NT2/D1 (cell line): ENCODE data around the gene IGSF9B.

Experiments used
- YY1 ChIP-seq: IDR thresholded peaks from 2 replicates; pipeline ENCODE4 v1.6.1; 2011; ENCODE audit not compliant: insufficient read length, insufficient read depth
- ZNF274 ChIP-seq: IDR thresholded peaks from 2 replicates; pipeline ENCODE4 v1.6.1; 2011; ENCODE audit warnings: mild to moderate bottlenecking, low read depth, low read length

GRCh38 chr11:133896642-133897330 is 60.0 kb downstream of the IGSF9B start:
- TF ChIP-seq YY1 (no peak), ZNF274 (no peak)
